Progenitor cell of endocrine pancreas (in vitro differentiated cells): ENCODE data around the gene DOCK9. TPM values are rescaled to one million over a fixed set of nuclear protein-coding genes. Genes with fewer than 3 reads are reported as not detected.

Source experiments
- DNase-seq: peaks from one replicate; pipeline ENCODE4 v3.0.0; 2021; ENCODE audit warnings: low spot score; ENCODE audit not compliant: unreplicated experiment
- H3K27ac Mint-ChIP-seq: 2 replicates; pipeline ENCODE4 v1.8.0; 2021; ENCODE audit warnings: mild to moderate bottlenecking, moderate library complexity, mixed read lengths
- H3K27me3 Mint-ChIP-seq: 2 replicates; pipeline ENCODE4 v1.8.0; 2021; ENCODE audit warnings: mixed read lengths
- H3K36me3 Mint-ChIP-seq: 2 replicates; pipeline ENCODE4 v1.8.0; 2022; ENCODE audit warnings: mixed read lengths; ENCODE audit not compliant: insufficient read depth
- H3K4me1 Mint-ChIP-seq: 2 replicates; pipeline ENCODE4 v1.8.0; 2021; ENCODE audit warnings: low read depth, mixed read lengths
- H3K4me3 Mint-ChIP-seq: 2 replicates; pipeline ENCODE4 v1.8.0; 2021; ENCODE audit warnings: low read depth, mild to moderate bottlenecking, moderate library complexity, mixed read lengths
- H3K9me3 Mint-ChIP-seq: 2 replicates; pipeline ENCODE4 v1.8.0; 2021; ENCODE audit warnings: low read depth, mixed read lengths
- total RNA-seq: library from RNA; stranded (reverse); gene quantifications from 2 replicates; pipeline ENCODE4 v1.2.1, GENCODE V29; 2021
- TF ChIP-seq, protein P1 (sequence below): fragments of 200-600 bp; sonication (generic); IDR thresholded peaks from one replicate; pipeline ENCODE4 v1.5.0; 2021; ENCODE audit warnings: antibody characterized with exemption, mild to moderate bottlenecking; ENCODE audit not compliant: unreplicated experiment

DOCK9 gene
- total RNA-seq, 1 donor from 2014 or later = 35.7 TPM

DNA sequence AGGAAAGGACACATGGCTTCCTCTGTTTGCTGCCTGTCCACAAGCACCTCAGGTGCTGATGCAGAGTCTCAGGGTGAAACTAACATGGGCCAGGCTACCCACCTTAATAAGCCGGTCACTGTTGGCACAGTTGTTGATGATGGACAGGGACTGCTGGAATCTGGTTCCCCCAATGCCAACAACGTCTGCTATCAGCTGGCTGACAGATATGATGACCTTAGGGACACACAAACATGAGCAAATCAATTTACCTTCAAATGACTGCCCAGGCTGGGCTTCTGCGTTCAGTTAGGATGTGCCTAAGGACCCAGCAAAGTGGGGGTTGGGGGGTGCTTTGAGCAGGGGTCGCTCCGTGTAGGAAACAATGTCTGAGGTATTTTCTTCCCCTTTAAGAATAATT is 148.3 kb downstream of the DOCK9 start:
- Mint-ChIP-seq H3K4me3 (no peak overlapping the region), H3K27me3 (no peaks in the 10 kb centered on the region), H3K4me1 (no peaks in the 10 kb centered on the region), H3K36me3 (no peaks in the 10 kb centered on the region), H3K9me3 (no peaks in the 10 kb centered on the region), H3K27ac (no peak overlapping the region)
- TF ChIP-seq, protein P1, sequence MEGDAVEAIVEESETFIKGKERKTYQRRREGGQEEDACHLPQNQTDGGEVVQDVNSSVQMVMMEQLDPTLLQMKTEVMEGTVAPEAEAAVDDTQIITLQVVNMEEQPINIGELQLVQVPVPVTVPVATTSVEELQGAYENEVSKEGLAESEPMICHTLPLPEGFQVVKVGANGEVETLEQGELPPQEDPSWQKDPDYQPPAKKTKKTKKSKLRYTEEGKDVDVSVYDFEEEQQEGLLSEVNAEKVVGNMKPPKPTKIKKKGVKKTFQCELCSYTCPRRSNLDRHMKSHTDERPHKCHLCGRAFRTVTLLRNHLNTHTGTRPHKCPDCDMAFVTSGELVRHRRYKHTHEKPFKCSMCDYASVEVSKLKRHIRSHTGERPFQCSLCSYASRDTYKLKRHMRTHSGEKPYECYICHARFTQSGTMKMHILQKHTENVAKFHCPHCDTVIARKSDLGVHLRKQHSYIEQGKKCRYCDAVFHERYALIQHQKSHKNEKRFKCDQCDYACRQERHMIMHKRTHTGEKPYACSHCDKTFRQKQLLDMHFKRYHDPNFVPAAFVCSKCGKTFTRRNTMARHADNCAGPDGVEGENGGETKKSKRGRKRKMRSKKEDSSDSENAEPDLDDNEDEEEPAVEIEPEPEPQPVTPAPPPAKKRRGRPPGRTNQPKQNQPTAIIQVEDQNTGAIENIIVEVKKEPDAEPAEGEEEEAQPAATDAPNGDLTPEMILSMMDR = no peak
- no peak for DNase-seq

DNA sequence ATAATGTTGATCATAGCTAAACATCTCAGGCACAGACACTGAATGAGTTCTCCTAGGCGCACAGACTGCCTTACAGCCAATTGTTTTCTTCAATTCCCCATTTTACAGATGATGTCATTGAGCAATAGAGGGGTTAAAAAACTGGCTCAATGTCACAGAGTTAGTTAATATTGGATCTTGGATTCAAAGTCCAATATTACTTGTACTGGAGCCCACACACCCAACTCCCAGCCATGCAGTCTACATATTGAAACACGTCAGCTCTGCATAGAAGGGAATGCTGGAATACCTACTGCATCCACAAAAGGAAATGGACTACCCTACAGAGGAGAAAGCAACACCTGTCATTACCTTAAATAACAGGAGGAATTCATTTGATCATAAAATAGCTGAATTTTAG is 149.2 kb downstream of the DOCK9 start:
- Mint-ChIP-seq H3K9me3 (no peaks in the 10 kb centered on the region), H3K4me1 (no peaks in the 10 kb centered on the region), H3K4me3 (no peak overlapping the region), H3K27me3 (no peaks in the 10 kb centered on the region), H3K36me3 (no peaks in the 10 kb centered on the region), H3K27ac (no peak overlapping the region)
- TF ChIP-seq, protein P1 = no peak
- DNase-seq = no peak

DNA sequence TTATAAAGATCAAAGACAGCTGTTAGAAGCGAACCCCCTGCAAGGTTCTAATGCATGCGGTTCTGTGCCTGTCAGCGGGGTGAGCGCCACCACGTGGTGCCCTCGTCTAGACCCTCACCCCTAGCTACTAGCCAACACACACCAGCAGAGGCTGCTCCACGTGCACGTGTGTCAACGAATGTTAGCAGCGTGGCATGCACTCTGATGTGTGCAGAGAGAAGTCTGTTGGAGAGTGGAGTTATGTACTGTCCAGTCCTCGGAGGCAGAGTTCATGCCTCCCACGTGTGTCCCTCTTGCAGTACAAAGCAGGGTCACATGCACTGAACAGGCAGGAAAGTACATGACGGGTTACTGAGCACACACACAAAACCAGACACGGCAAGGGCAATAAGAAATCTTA is 150.4 kb downstream of the DOCK9 start:
- no peaks in the 10 kb centered on the region for H3K36me3 Mint-ChIP-seq
- peaks cover under 1% of the 10 kb centered on the region for H3K4me1 Mint-ChIP-seq
- H3K9me3 Mint-ChIP-seq = no peaks in the 10 kb centered on the region
- TF ChIP-seq, protein P1 = peak; percentile 37
- DNase-seq = no peak
- no peak overlapping the region for H3K4me3 Mint-ChIP-seq
- no peak overlapping the region for H3K27ac Mint-ChIP-seq
- H3K27me3 Mint-ChIP-seq = no peaks in the 10 kb centered on the region

DNA sequence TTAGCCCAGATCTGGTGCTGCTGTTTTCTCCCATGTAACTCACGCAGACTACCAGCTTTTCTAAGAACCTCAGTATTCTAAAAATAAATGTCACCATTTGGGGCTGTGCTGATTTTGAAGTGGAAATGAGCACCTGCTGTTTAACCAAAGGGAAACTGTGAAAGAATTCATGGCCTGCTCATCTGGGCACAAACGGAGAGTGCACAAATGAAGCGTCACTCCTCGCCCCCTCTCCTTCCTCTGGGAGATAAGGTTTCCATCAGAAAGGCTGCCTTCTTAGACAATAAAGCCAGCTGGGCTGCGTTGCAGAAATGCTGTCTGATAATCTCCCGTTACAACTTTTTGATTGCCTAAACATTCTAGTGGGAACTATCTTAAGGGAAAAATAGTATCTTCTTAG is 151.7 kb downstream of the DOCK9 start:
- TF ChIP-seq, protein P1 = no peak
- Mint-ChIP-seq H3K4me3 (no peak overlapping the region), H3K9me3 (no peaks in the 10 kb centered on the region), H3K27me3 (no peaks in the 10 kb centered on the region), H3K4me1 (peaks cover 13% of the 10 kb centered on the region), H3K27ac (no peak overlapping the region), H3K36me3 (no peaks in the 10 kb centered on the region)
- DNase-seq = no peak

DNA sequence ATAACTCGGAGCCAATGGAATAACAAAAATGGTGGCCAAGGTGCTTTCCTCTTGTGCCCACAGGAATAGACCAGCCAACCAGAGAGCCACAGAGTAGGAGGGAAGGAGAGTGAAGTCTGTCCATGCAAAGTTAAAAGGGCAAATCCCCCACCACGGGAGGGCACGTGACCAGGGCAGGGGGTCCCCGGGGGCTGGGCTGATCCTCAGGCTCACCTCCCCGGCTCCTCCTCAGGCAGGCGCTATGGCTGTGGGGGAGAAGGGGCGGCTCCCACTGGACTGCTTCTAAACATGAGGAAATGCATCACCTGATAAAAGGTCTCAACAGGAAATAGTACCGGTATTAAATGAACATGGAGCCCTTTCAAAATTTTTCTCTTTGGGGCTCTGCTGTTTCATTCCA is 152.2 kb downstream of the DOCK9 start:
- H3K27me3 Mint-ChIP-seq = no peaks in the 10 kb centered on the region
- H3K36me3 Mint-ChIP-seq = no peaks in the 10 kb centered on the region
- no peaks in the 10 kb centered on the region for H3K9me3 Mint-ChIP-seq
- TF ChIP-seq, protein P1 = no peak
- DNase-seq = no peak
- peak overlapping the region; percentile 76 for H3K27ac Mint-ChIP-seq
- H3K4me3 Mint-ChIP-seq = no peak overlapping the region
- peaks cover 13% of the 10 kb centered on the region for H3K4me1 Mint-ChIP-seq
